ENCODE data around the gene CCDC92. TPM values are rescaled to one million over a fixed set of nuclear protein-coding genes. Genes with fewer than 3 reads are reported as not detected.

The CCDC92 gene
- polyA plus RNA-seq, 1 donor from 2014 or later: 11.3 TPM

DNA sequence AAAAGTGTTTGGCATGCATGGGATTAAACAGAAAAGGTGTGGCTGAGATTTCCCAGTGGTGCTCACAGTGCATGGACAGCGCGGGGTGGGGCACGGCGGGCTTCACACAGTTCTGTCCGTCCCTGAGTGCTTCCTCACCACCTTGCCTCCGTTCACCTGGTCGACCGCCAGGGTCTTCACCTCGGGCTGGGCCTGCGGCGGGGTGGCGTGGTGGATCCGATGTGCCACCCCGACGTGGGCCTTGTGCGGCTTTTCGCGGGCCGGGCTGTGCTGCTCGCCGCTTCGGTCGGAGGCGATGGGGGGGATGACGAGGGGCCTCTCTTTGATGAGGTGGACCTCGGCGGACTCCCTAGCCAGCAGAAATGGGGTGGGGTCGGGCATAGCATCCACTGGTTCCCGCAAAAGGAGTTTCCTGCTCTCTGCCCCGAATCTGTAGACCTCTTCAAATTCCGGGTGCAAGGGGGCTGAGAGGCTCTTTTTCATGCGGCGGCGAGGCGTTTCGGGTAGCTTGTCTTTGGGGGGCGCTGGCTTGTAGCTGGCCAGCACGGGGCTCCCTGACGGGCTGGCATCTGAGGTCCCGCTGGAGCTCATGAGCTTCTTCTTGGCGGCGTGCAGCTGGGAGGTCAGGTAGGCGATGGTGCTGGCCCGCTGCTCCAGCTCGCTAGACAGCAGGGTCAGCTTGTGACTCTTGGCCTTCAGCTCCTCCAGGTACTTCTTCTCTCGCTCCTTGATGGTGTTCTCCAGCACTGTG, 35.5 kb downstream of the CCDC92 start:
- no peaks in the 10 kb centered on the region for H3K9me3 ChIP-seq (ENCODE audit: low read length)
- H3K36me3 ChIP-seq (ENCODE audit: insufficient read depth, low read length): no peaks in the 10 kb centered on the region
- no peak overlapping the region for H3K4me3 ChIP-seq (ENCODE audit: low read length)
- no peaks in the 10 kb centered on the region for H3K79me2 ChIP-seq (replicated peaks; ENCODE audit: insufficient read depth, low read length)
- no peaks in the 10 kb centered on the region for H3K27me3 ChIP-seq (ENCODE audit: insufficient read depth, low read depth, low read length)
- H3K27ac ChIP-seq (ENCODE audit: low read length): no peak overlapping the region
- TF ChIP-seq CTCF (IDR thresholded peaks at IDR 0.05; ENCODE audit: poor library complexity, severe bottlenecking) (no peak), EP300 (conservative IDR thresholded peaks at IDR 0.05; ENCODE audit: poor library complexity, severe bottlenecking) (no peak), SMC3 (conservative IDR thresholded peaks at IDR 0.05; ENCODE audit: poor library complexity) (no peak), TAF1 (IDR thresholded peaks at IDR 0.05; ENCODE audit: low read depth) (no peak), RAD21 (conservative IDR thresholded peaks at IDR 0.05) (no peak), MXI1 (conservative IDR thresholded peaks at IDR 0.05; ENCODE audit: poor library complexity, severe bottlenecking) (no peak), EZH2 (IDR thresholded peaks at IDR 0.05; ENCODE audit: borderline replicate concordance, insufficient read depth, low read length, poor library complexity, severe bottlenecking) (no peak), POLR2AphosphoS5 (IDR thresholded peaks at IDR 0.05) (no peak)
- TF ChIP-seq, protein P1, sequence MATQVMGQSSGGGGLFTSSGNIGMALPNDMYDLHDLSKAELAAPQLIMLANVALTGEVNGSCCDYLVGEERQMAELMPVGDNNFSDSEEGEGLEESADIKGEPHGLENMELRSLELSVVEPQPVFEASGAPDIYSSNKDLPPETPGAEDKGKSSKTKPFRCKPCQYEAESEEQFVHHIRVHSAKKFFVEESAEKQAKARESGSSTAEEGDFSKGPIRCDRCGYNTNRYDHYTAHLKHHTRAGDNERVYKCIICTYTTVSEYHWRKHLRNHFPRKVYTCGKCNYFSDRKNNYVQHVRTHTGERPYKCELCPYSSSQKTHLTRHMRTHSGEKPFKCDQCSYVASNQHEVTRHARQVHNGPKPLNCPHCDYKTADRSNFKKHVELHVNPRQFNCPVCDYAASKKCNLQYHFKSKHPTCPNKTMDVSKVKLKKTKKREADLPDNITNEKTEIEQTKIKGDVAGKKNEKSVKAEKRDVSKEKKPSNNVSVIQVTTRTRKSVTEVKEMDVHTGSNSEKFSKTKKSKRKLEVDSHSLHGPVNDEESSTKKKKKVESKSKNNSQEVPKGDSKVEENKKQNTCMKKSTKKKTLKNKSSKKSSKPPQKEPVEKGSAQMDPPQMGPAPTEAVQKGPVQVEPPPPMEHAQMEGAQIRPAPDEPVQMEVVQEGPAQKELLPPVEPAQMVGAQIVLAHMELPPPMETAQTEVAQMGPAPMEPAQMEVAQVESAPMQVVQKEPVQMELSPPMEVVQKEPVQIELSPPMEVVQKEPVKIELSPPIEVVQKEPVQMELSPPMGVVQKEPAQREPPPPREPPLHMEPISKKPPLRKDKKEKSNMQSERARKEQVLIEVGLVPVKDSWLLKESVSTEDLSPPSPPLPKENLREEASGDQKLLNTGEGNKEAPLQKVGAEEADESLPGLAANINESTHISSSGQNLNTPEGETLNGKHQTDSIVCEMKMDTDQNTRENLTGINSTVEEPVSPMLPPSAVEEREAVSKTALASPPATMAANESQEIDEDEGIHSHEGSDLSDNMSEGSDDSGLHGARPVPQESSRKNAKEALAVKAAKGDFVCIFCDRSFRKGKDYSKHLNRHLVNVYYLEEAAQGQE (IDR thresholded peaks at IDR 0.05; ENCODE audit: borderline replicate concordance): no peak
- no peak overlapping the region for H2AFZ ChIP-seq (ENCODE audit: low read depth, low read length)
- no peaks in the 10 kb centered on the region for H3K9me2 ChIP-seq (ENCODE audit: insufficient read depth, low read length)
- no peaks in the 10 kb centered on the region for H3F3A ChIP-seq (ENCODE audit: insufficient read depth, low read length, poor library complexity, severe bottlenecking)
- H3K4me2 ChIP-seq (ENCODE audit: low read length): no peak overlapping the region
- no peaks in the 10 kb centered on the region for H4K20me1 ChIP-seq (ENCODE audit: insufficient read depth)
- no peak overlapping the region for H3K9ac ChIP-seq (ENCODE audit: low read length)

GRCh38 chr12:123936471-123936870, 36.2 kb downstream of the CCDC92 start:
- TF ChIP-seq MXI1 (conservative IDR thresholded peaks at IDR 0.05; ENCODE audit: poor library complexity, severe bottlenecking) (no peak), EP300 (conservative IDR thresholded peaks at IDR 0.05; ENCODE audit: poor library complexity, severe bottlenecking) (no peak), TAF1 (IDR thresholded peaks at IDR 0.05; ENCODE audit: low read depth) (no peak), CTCF (IDR thresholded peaks at IDR 0.05; ENCODE audit: poor library complexity, severe bottlenecking) (no peak), SMC3 (conservative IDR thresholded peaks at IDR 0.05; ENCODE audit: poor library complexity) (no peak), EZH2 (IDR thresholded peaks at IDR 0.05; ENCODE audit: borderline replicate concordance, insufficient read depth, low read length, poor library complexity, severe bottlenecking) (no peak), RAD21 (conservative IDR thresholded peaks at IDR 0.05) (no peak), POLR2AphosphoS5 (IDR thresholded peaks at IDR 0.05) (no peak)
- TF ChIP-seq, protein P1 (IDR thresholded peaks at IDR 0.05; ENCODE audit: borderline replicate concordance): no peak
- Histone ChIP-seq H3K4me2 (ENCODE audit: low read length) (no peak overlapping the region), H2AFZ (ENCODE audit: low read depth, low read length) (no peak overlapping the region), H4K20me1 (ENCODE audit: insufficient read depth) (no peaks in the 10 kb centered on the region), H3F3A (ENCODE audit: insufficient read depth, low read length, poor library complexity, severe bottlenecking) (no peaks in the 10 kb centered on the region), H3K9ac (ENCODE audit: low read length) (no peak overlapping the region), H3K79me2 (replicated peaks; ENCODE audit: insufficient read depth, low read length) (no peaks in the 10 kb centered on the region), H3K36me3 (ENCODE audit: insufficient read depth, low read length) (no peaks in the 10 kb centered on the region), H3K9me2 (ENCODE audit: insufficient read depth, low read length) (no peaks in the 10 kb centered on the region), H3K27me3 (ENCODE audit: insufficient read depth, low read depth, low read length) (no peaks in the 10 kb centered on the region), H3K27ac (ENCODE audit: low read length) (no peak overlapping the region), H3K9me3 (ENCODE audit: low read length) (no peaks in the 10 kb centered on the region), H3K4me3 (ENCODE audit: low read length) (no peak overlapping the region)
